Karpas-422 (cell line): ENCODE data around the gene TAF1A. TPM values are rescaled to one million over a fixed set of nuclear protein-coding genes. Genes with fewer than 3 reads are reported as not detected.

Experiments
- DNase-seq: peaks from one replicate; pipeline ENCODE4 v3.0.0-alpha.2; 2015
- H2AFZ ChIP-seq: fragments of 200-600 bp; sonication (generic); 2 replicates; pipeline ENCODE4 v1.6.1; 2014; ENCODE audit warnings: antibody characterized with exemption, low read length, mixed read lengths
- H3K27ac ChIP-seq: fragments of 200-600 bp; sonication (generic); 2 replicates; pipeline ENCODE4 v1.5.1; 2014; ENCODE audit warnings: mild to moderate bottlenecking, low read length, moderate library complexity
- H3K27me3 ChIP-seq: fragments of 200-600 bp; sonication (generic); 2 replicates; pipeline ENCODE4 v1.6.1; 2014; ENCODE audit warnings: low read length, mixed read lengths
- H3K36me3 ChIP-seq: fragments of 200-600 bp; sonication (generic); 2 replicates; pipeline ENCODE4 v1.6.1; 2014; ENCODE audit warnings: low read length, mixed read lengths; ENCODE audit not compliant: insufficient read depth
- H3K4me1 ChIP-seq: fragments of 200-600 bp; sonication (generic); 2 replicates; pipeline ENCODE4 v1.6.1; 2014; ENCODE audit warnings: mild to moderate bottlenecking, low read length, mixed read lengths
- H3K4me2 ChIP-seq: fragments of 200-600 bp; sonication (generic); 2 replicates; pipeline ENCODE4 v1.6.1; 2014; ENCODE audit warnings: low read length, low read depth, mild to moderate bottlenecking; ENCODE audit not compliant: poor library complexity, severe bottlenecking
- H3K4me3 ChIP-seq: fragments of 200-600 bp; sonication (generic); 2 replicates; pipeline ENCODE4 v1.5.1; 2014; ENCODE audit warnings: mild to moderate bottlenecking, antibody characterized with exemption, low read length, mixed read lengths
- H3K79me2 ChIP-seq: fragments of 200-600 bp; sonication (generic); 2 replicates; pipeline ENCODE4 v1.6.1; 2014; ENCODE audit warnings: mild to moderate bottlenecking, low read length, mixed read lengths
- H3K9ac ChIP-seq: fragments of 200-600 bp; sonication (generic); 2 replicates; pipeline ENCODE4 v1.6.0; 2014; ENCODE audit warnings: low read length
- H3K9me2 ChIP-seq: fragments of 200-600 bp; sonication (generic), shearing (Covaris generic); replicated peaks from 2 replicates; pipeline ENCODE4 v1.6.0; 2014; ENCODE audit warnings: mild to moderate bottlenecking, low read length, moderate library complexity; ENCODE audit not compliant: insufficient read depth
- H3K9me3 ChIP-seq: fragments of 300-700, 200-600 bp; sonication (generic); 2 replicates; pipeline ENCODE4 v1.6.1; 2014; ENCODE audit warnings: low read length, mixed read lengths
- H4K20me1 ChIP-seq: fragments of 200-600 bp; sonication (generic); 2 replicates; pipeline ENCODE4 v1.6.1; 2014; ENCODE audit warnings: mild to moderate bottlenecking, antibody characterized with exemption, low read length, low read depth; ENCODE audit not compliant: insufficient read depth
- total RNA-seq: library from RNA; depleted of rRNA; stranded (reverse); fragments of >200 nt; shearing (Covaris generic); gene quantifications from 2 replicates; pipeline ENCODE4 v1.2.3, GENCODE V29; 2014; ENCODE audit warnings: low replicate concordance; rRNA removed

The TAF1A gene
- total RNA-seq: 17.1 and 32.5 TPM in 2 replicates

- H3K36me3 ChIP-seq: peaks cover 28% of the 10 kb centered on the region; the same call in 1 of the 2 replicates
- peak within 1 kb of the TSS; percentile 56 for H3K27ac ChIP-seq
- H3K9ac ChIP-seq: peak within 1 kb of the TSS; percentile 71
- peak within 1 kb of the TSS; percentile 33; the same call in 1 of the 2 replicates for H2AFZ ChIP-seq
- no peaks in the 10 kb centered on the region for H3K27me3 ChIP-seq
- no peaks in the 10 kb centered on the region for H4K20me1 ChIP-seq
- H3K4me2 ChIP-seq: peak within 1 kb of the TSS; percentile 87
- DNase-seq: peak; percentile 95
- peaks cover 52% of the 10 kb centered on the region for H3K4me1 ChIP-seq
- no peaks in the 10 kb centered on the region for H3K9me3 ChIP-seq
- no peaks in the 10 kb centered on the region for H3K9me2 ChIP-seq
- peaks cover 49% of the 10 kb centered on the region for H3K79me2 ChIP-seq
- peak within 1 kb of the TSS; percentile 71 for H3K4me3 ChIP-seq
Observed at GRCh38 chr1:222589462-222590302, at the start of gene TAF1A. TAF1A (minus strand) TSS chr1:222589933.

DNA sequence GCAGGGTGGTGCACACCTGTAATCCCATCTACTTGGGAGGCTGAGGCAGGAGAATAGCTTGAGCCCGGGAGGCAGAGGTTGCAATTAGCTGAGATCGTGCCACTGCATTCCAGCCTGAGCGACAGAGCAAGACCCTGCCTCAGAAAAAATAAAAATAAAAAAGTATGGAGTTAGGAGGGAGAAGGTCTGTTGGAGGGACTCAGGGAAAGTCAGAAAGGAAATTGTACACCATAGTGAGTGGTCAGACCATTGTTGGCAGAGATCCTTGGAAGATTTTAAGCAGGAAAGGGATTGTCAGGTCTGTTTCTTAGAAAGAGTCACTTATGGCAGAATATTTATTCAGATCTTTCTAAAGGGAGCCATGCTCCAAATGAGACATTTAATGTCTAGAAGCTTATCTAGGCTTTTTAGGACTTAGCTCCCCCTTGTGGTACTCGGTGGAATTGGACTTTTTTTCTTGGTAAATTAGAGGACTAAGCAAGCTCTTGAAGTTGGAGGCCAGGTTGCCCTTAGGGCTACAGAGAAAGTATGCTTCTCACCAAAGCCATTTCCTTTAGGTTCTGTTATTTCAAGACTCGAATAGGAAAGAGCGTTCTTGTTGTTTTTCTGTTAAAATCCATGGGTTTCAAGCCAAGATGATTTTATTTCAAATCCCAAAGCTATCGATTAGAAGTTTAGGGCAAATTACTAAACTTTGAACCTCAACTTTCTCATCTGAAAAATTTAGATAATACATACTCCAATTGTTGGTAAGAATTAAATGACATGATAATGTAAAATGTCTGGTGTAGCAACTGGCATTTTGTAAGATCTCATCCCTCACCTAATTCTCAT, 44.7 kb upstream of the TAF1A start:
- no peak overlapping the region for H3K9ac ChIP-seq
- H2AFZ ChIP-seq: no peak overlapping the region
- H3K36me3 ChIP-seq: peaks cover 40% of the 10 kb centered on the region; the same call in 1 of the 2 replicates
- no peak overlapping the region for H3K4me3 ChIP-seq
- H3K4me1 ChIP-seq: no peaks in the 10 kb centered on the region
- no peaks in the 10 kb centered on the region for H3K9me2 ChIP-seq
- H3K9me3 ChIP-seq: no peaks in the 10 kb centered on the region
- peak; percentile 97 for DNase-seq
- H4K20me1 ChIP-seq: no peaks in the 10 kb centered on the region
- no peaks in the 10 kb centered on the region for H3K27me3 ChIP-seq
- no peak overlapping the region for H3K27ac ChIP-seq
- H3K79me2 ChIP-seq: peaks cover 29% of the 10 kb centered on the region
- no peak overlapping the region for H3K4me2 ChIP-seq

- H3K27ac ChIP-seq: no peak overlapping the region
Observed at GRCh38 chr1:222632749-222633148, 43.0 kb upstream of the TAF1A start.

GRCh38 chr1:222631611-222632208, 42.0 kb upstream of the TAF1A start:
- Histone ChIP-seq H3K36me3 (peaks cover 32% of the 10 kb centered on the region; the same call in 1 of the 2 replicates), H3K27me3 (no peaks in the 10 kb centered on the region), H3K9me2 (no peaks in the 10 kb centered on the region), H4K20me1 (no peaks in the 10 kb centered on the region), H3K4me2 (no peak overlapping the region), H3K9ac (no peak overlapping the region), H3K79me2 (peaks cover 15% of the 10 kb centered on the region; the same call in 1 of the 2 replicates), H3K27ac (no peak overlapping the region), H3K4me3 (no peak overlapping the region), H2AFZ (no peak overlapping the region), H3K4me1 (no peaks in the 10 kb centered on the region), H3K9me3 (no peaks in the 10 kb centered on the region)
- no peak for DNase-seq

More at GRCh38 chr1:222632749-222633148, 43.0 kb upstream of the TAF1A start:
- Histone ChIP-seq H3K36me3 (peaks cover 35% of the 10 kb centered on the region; the same call in 1 of the 2 replicates), H3K9me2 (no peaks in the 10 kb centered on the region), H3K4me2 (no peak overlapping the region), H3K4me3 (no peak overlapping the region), H3K9me3 (no peaks in the 10 kb centered on the region), H4K20me1 (no peaks in the 10 kb centered on the region), H3K27me3 (no peaks in the 10 kb centered on the region), H3K4me1 (no peaks in the 10 kb centered on the region), H3K79me2 (peaks cover 25% of the 10 kb centered on the region), H3K9ac (no peak overlapping the region), H2AFZ (no peak overlapping the region)
- DNase-seq: no peak

- Histone ChIP-seq H3K9ac (no peak overlapping the region), H3K9me2 (no peaks in the 10 kb centered on the region), H3K4me1 (no peaks in the 10 kb centered on the region), H4K20me1 (no peaks in the 10 kb centered on the region), H3K27ac (no peak overlapping the region), H3K79me2 (peaks cover 4% of the 10 kb centered on the region; the same call in 1 of the 2 replicates), H3K27me3 (no peaks in the 10 kb centered on the region), H3K36me3 (peaks cover 30% of the 10 kb centered on the region; the same call in 1 of the 2 replicates), H3K4me2 (no peak overlapping the region), H3K9me3 (no peaks in the 10 kb centered on the region), H2AFZ (no peak overlapping the region), H3K4me3 (no peak overlapping the region)
- no peak for DNase-seq
Observed at GRCh38 chr1:222629921-222630535, 40.3 kb upstream of the TAF1A start.

DNA sequence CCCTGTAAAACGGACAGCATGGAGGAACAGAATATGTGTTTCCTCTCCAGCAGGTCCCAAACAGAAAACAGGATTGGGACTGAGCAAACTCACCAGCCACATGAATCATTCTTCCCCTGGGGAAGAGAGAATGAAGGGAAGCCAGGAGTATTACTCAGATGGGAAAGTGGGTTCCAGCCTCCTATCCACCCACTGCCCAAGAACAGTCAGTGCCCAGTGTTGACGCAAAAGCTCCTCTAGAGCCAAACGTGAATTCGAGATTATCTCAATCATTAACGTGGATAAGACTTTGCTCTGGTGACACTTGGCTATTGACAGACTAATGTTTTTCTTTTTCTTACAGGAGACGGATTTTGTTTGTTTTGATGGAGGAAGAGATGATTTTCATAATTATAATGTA, 37.5 kb upstream of the TAF1A start:
- no peak overlapping the region for H3K4me2 ChIP-seq
- H3K4me1 ChIP-seq: no peaks in the 10 kb centered on the region
- no peak for DNase-seq
- no peaks in the 10 kb centered on the region for H3K9me2 ChIP-seq
- H3K27me3 ChIP-seq: no peaks in the 10 kb centered on the region
- H3K4me3 ChIP-seq: no peak overlapping the region
- H3K79me2 ChIP-seq: 0 out of 2 replicates have a peak, but pooled peaks cover 3% of the 10 kb centered on the region
- H3K27ac ChIP-seq: no peak overlapping the region
- H3K9me3 ChIP-seq: no peaks in the 10 kb centered on the region
- H4K20me1 ChIP-seq: no peaks in the 10 kb centered on the region
- H3K9ac ChIP-seq: no peak overlapping the region
- H3K36me3 ChIP-seq: peaks cover 40% of the 10 kb centered on the region; the same call in 1 of the 2 replicates
- no peak overlapping the region for H2AFZ ChIP-seq

GRCh38 chr1:222624214-222624613, 34.5 kb upstream of the TAF1A start:
- no peaks in the 10 kb centered on the region for H3K27me3 ChIP-seq
- H2AFZ ChIP-seq: no peak overlapping the region
- no peak overlapping the region for H3K27ac ChIP-seq
- H3K36me3 ChIP-seq: peaks cover 40% of the 10 kb centered on the region; the same call in 1 of the 2 replicates
- H3K4me2 ChIP-seq: no peak overlapping the region
- no peaks in the 10 kb centered on the region for H3K9me2 ChIP-seq
- H4K20me1 ChIP-seq: no peaks in the 10 kb centered on the region
- H3K9me3 ChIP-seq: no peaks in the 10 kb centered on the region
- no peak overlapping the region for H3K9ac ChIP-seq
- no peak overlapping the region for H3K4me3 ChIP-seq
- no peak for DNase-seq
- peaks cover 27% of the 10 kb centered on the region for H3K79me2 ChIP-seq
- H3K4me1 ChIP-seq: peaks cover 16% of the 10 kb centered on the region
